Thoracic aorta (tissue), 2 donors: Measurements from ENCODE around the gene PCDHB12. TPM values are rescaled to one million over a fixed set of nuclear protein-coding genes. Genes with fewer than 3 reads are reported as not detected.
"Not testable (repeated sequence)": the region's sequence is repeated elsewhere in the genome, so short reads cannot be mapped to it uniquely, and the experiment has no call there.

Experiments
- ATAC-seq: fragments of 150-250 bp; one replicate; pipeline ENCODE4 v1.8.0; 2017; ENCODE audit warnings: low read depth; ENCODE audit not compliant: insufficient number of reproducible peaks, low FRiP score
- DNase-seq: peaks from one replicate; pipeline ENCODE4 v3.0.0-alpha.2; 2020; ENCODE audit warnings: low spot score
- H3K27ac ChIP-seq, 2 donors: fragments of 200-600 bp; sonication (generic); 1 replicate in 1 of 2; 2 replicates in 1 of 2; pipeline ENCODE4 v1.5.1; 2016; ENCODE audit warnings: mild to moderate bottlenecking in 2 of 2, moderate library complexity in 2 of 2
- H3K27me3 ChIP-seq: fragments of 200-600 bp; sonication (generic); replicated peaks from 2 replicates; pipeline ENCODE4 v1.6.0; 2016; ENCODE audit warnings: mild to moderate bottlenecking; ENCODE audit not compliant: insufficient read depth
- H3K36me3 ChIP-seq: fragments of 200-600 bp; sonication (generic); one replicate; pipeline ENCODE4 v1.5.1; 2016
- H3K4me1 ChIP-seq, 2 donors: fragments of 200-600 bp; sonication (generic); 1 replicate in 1 of 2; 2 replicates in 1 of 2; pipeline versions ENCODE4 v1.5.1 to v1.6.0; 2016; ENCODE audit warnings: low read depth in 2 of 2, mild to moderate bottlenecking in 1 of 2; ENCODE audit not compliant: control insufficient read depth in 1 of 2
- H3K4me3 ChIP-seq: fragments of 200-600 bp; sonication (generic); 2 replicates; pipeline ENCODE4 v1.5.1; 2016; ENCODE audit warnings: mild to moderate bottlenecking
- H3K9me3 ChIP-seq: fragments of 200-600 bp; sonication (generic); 2 replicates; pipeline ENCODE4 v1.5.1; 2016
- CTCF ChIP-seq: fragments of 200-600 bp; sonication (generic); IDR thresholded peaks from one replicate; pipeline ENCODE4 v1.5.1; 2019; ENCODE audit warnings: antibody characterized with exemption
- total RNA-seq, 2 donors: library from RNA; depleted of rRNA; stranded (reverse); fragments of >200 nt; gene quantifications; one replicate each; pipeline versions ENCODE4 v1.1.0 to v1.2.3, GENCODE V29; 2016

PCDHB12 gene
- total RNA-seq, 2 donors from 2014 or later: 7.3 to 7.4 TPM

- no peak for DNase-seq
- Histone ChIP-seq H3K4me1 (no peaks in the 10 kb centered on the region), H3K36me3 (no peaks in the 10 kb centered on the region), H3K27me3 (no peaks in the 10 kb centered on the region), H3K4me3 (no peak overlapping the region), H3K9me3 (peaks cover 61% of the 10 kb centered on the region), H3K27ac (no peak overlapping the region)
- no peak for ATAC-seq
- TF ChIP-seq CTCF: no peak
These were observed 28.2 kb upstream of the PCDHB12 start for GRCh38 chr5:141180313-141180712.

GRCh38 chr5:141182248-141182647, 26.3 kb upstream of the PCDHB12 start, which contains the start of gene PCDHB16:
Gene PCDHB16, plus strand, starts transcription at chr5:141182387. Its CDS starts 173 bp downstream, at chr5:141182560.
- Histone ChIP-seq H3K27me3 (no peaks in the 10 kb centered on the region), H3K9me3 (peaks cover 53% of the 10 kb centered on the region), H3K27ac (peak within 1 kb of the TSS in 1 of 2 donors; percentile 58), H3K36me3 (no peaks in the 10 kb centered on the region), H3K4me3 (peak within 1 kb of the TSS; percentile 64), H3K4me1 (no peaks in the 10 kb centered on the region)
- peak; percentile 26 for TF ChIP-seq CTCF
- peak; percentile 31 for ATAC-seq
- DNase-seq: no peak

GRCh38 chr5:141184117-141184855, 24.2 kb upstream of the PCDHB12 start:
- H3K36me3 ChIP-seq, H3K27ac ChIP-seq, H3K27me3 ChIP-seq, H3K4me3 ChIP-seq, ATAC-seq, DNase-seq, H3K4me1 ChIP-seq: not testable (repeated sequence)
- H3K9me3 ChIP-seq: peaks cover 55% of the 10 kb centered on the region

- Histone ChIP-seq H3K4me1 (no peaks in the 10 kb centered on the region), H3K36me3 (no peaks in the 10 kb centered on the region), H3K27ac (no peak within 1 kb of the TSS), H3K27me3 (no peaks in the 10 kb centered on the region), H3K4me3 (no peak within 1 kb of the TSS), H3K9me3 (peaks cover 68% of the 10 kb centered on the region)
- DNase-seq (no peak), ATAC-seq (no peak)
- no peak for TF ChIP-seq CTCF
These were observed 21.5 kb upstream of the PCDHB12 start, which contains the start of gene PCDHB9 for GRCh38 chr5:141186897-141187512. Gene PCDHB9, plus strand, starts transcription at chr5:141187161. Its CDS starts 158 bp downstream, at chr5:141187319.

GRCh38 chr5:141188682-141189081, 19.8 kb upstream of the PCDHB12 start:
- H3K27ac ChIP-seq, H3K4me3 ChIP-seq, H3K4me1 ChIP-seq, H3K36me3 ChIP-seq, DNase-seq, H3K27me3 ChIP-seq, ATAC-seq: not testable (repeated sequence)
- H3K9me3 ChIP-seq: peaks cover 65% of the 10 kb centered on the region

- ATAC-seq, H3K4me3 ChIP-seq: not testable (repeated sequence)
- peaks cover 64% of the 10 kb centered on the region for H3K9me3 ChIP-seq
These were observed 19.4 kb upstream of the PCDHB12 start for GRCh38 chr5:141189131-141189530.

More at GRCh38 chr5:141189131-141189530, 19.4 kb upstream of the PCDHB12 start:
- H3K36me3 ChIP-seq, H3K4me1 ChIP-seq, DNase-seq, H3K27me3 ChIP-seq, H3K27ac ChIP-seq: not testable (repeated sequence)
